OCI-M2 (cell line): ENCODE results near the gene NALCN.

Experiments used
- DNase-seq: peaks from one replicate; lab custom pipeline; 2025; ENCODE audit not compliant: unreplicated experiment; lab: John Stamatoyannopoulos, UW

Gene NALCN

DNA sequence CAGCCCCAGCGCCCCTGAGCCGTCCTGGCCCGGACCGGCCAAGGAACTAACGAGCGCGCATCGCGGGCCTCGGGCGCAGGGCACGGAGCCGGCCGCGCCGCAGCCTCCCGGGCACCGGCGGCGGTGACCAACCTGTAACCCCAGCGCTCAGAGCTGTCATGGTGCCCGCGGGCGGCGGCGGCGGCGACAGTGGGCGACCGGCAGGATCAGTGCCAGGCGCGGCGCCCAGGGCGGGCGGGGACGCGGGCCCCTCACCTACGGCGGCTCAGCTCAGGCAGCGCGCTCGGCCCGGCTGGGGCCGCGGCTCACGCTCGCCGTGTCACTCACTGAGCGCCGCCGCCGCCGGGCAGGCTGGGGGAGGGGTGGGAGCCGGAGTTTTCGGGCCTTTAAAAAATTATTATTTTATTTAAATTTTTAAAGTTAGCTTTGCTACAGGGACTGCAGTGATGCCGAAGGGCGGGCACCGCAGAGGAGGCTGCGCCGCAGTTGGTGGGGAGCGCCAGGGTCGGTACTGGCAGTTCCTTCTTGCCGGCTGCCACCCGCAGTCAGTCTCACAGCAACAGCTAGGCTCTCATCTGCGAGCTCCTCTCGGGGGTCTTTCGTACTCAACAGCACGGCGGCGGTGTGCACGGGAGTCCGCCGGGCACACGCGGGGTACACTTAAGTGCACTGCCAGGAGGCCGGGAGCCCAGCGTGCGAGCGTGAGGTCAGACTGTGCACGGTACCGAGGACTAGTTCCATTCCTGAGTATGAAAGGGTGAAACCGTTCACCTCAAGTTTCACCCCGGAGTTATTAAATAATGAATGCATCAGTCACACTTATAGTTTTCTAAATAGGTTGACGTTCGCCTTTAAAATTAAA, at the start of gene NALCN:
TSS of gene NALCN (minus strand) at position 328 of the 862 bp plus-strand sequence. CDS start 17,382 bp downstream, outside the sequence.
- no peak for DNase-seq

DNA sequence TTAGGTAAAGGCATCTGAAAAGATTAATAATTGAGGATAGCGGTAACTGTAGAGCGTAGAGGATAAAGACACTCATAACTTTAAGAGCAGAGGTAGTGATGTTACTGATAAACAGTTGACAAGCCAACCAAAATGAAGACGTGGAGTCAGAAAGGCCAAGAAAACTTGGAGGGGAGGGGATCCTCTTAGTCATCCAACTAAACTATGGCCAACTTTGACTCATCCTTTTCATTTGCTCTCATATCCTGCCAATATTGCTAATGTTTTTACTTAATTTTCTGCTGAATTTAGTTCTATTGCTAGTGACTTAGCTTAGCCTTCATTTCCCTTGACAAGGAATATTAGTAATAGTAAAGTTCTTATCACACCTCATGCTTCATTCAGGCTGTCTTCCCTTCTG, 49.6 kb upstream of the NALCN start:
- no peak for DNase-seq

DNA sequence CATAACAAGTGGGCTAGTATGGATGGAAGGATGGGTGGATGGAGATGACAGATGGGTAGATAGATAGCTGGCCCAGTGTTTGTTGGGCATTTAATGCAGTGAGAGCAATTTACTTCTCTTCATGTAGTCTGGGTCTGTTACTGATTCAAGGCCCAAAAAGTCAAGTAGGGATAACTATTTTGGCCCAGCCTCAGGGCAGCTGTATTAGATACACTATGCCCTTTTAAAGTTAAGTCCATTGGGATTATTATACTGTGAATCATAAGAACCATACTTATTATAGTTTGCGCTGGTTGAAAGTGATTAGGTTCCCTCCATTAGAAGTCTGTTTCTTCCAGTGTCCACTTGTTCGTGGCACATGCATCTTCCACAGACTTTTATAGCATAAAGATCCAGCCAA, 40.9 kb upstream of the NALCN start:
- DNase-seq = no peak

DNA sequence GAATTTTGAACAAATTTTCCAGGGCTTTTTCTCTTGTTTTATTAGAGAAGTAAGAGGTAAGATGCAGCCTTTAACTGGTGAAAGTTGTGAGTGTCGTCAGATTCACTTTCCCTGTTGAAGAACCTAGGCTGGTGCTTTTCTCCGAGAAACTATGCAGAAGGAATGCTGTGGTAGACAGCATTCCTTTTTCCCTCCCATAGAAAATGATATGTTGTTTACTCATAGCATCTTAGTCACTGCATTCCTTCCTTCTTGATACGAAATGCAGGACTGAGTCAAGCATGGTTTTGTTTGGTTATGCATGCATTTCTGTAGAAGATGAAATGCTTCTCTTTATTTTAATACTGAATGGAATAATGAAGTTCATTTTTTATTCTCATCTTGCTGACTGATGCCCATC, 39.6 kb upstream of the NALCN start:
- no peak for DNase-seq

DNA sequence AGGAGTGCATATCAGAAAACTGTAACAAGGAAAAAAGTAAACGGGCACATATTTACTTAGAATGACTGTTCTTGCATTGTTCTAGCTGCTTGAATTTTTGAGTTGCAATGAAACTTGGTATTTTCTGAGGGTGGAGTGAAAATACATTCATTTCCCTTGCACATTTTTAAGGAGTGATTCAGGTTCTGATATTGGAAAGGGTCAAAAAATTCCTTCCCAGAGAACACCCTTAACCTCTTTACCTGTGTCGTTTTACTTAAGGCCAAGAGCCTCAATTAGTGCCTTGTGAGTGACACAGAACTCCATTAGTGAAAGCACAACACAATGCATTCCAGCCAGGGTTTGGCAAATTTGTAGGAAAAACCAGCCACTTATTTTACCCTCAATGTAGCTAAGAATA, 38.5 kb upstream of the NALCN start:
- DNase-seq = no peak

DNA sequence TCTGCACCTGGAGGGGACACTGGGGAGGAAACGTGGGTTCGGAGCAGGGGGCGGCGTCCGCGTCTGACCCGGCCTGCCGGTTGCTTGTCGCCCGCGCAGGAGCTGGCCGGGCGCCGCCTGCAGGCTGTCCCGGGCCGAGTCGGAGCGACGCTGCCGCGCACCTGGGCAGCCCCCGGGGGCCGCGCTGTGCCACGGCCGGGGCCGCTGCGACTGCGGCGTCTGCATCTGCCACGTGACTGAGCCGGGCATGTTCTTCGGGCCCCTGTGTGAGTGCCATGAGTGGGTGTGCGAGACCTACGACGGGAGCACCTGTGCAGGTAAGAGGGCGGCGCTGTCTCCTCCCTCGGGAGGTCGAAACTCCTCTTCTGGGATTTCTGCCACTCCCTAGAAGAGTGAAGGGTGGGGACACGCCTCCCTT, 37.5 kb upstream of the NALCN start:
- no peak for DNase-seq

DNA sequence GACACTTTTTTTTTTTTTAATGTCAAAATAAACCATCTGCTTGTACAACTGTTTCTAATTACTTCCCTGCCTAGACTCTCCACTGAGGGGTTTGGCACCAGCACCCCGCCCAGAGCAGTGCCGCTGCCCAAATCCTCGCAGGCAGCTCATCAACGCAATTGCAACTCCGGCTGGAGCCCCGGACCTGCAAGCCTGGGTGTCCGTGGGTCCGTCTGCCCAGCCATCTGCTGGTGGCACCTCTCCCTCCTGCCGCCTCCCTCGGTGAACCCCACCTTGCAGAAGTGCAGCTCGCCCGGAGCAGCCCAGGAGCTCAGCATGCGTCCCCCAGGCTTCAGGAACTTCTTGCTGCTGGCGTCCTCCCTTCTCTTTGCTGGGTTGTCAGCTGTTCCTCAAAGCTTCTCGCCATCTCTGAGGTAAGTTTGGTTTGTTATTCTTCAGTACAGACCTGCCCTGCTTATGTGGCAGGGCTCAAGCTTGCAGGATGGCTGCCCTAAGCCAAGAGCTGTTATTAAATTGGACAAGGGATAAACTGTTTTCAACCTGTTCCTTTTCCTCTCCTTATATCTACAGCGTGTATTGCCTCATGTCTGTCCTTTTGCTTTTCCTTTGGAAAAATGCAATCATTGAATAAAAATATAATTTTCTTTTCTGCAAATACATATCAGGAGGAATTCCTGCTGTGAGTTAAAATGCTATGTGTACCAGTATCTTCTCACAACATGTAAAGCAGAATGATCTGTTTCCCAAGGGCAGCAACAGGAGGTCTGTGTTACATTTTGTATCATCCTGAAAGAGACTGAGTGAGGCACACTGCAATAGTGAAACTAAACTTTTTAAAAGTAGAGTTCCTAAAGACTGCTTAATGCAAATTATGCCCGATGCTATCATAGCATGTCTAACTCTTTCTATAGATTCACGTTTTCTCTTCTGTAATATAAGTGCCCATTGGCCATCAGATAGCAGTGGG, 36.5 kb upstream of the NALCN start, which contains the start of gene ITGBL1:
TSS of gene ITGBL1 (plus strand) at position 157 of the 967 bp plus-strand sequence. CDS start at position 316, 159 bp downstream.
- no peak for DNase-seq

DNA sequence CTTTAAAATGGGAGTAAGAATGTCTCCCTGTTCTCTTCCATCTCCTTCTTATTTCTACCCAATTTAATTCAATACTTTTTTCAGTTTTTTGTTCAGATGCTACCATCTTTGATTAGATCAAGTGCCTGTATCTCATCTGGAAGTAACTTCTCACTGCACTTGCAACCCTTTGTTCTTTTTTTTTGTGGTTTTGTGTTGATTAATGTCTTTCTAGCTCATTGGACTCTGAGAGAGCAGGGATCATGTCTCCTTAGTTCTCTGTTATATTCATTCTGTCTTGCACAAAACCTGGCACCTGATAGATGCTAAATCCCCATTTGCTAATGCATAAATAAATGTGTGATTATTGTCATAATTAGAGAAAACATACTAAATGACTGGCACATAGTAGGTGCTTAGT, 35.3 kb upstream of the NALCN start:
- no peak for DNase-seq

DNA sequence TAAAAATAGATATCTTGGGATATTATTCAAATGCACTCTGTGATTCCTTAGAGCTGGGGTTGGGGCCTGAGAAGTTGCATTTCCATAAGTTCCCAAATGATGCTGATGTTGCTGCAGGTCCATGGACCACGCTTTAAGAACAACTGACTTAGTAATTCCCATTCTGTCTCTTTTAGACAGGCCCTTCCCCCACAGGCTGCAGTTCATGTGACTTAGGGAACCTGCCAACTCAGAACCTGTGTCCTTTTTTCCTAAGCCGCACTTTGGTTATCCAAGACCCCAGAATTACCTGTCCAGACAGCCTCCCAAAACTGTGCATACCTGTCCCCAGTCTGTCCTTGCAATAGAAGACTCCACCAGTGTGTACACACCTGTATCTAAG, 34.4 kb upstream of the NALCN start:
- DNase-seq = no peak

DNA sequence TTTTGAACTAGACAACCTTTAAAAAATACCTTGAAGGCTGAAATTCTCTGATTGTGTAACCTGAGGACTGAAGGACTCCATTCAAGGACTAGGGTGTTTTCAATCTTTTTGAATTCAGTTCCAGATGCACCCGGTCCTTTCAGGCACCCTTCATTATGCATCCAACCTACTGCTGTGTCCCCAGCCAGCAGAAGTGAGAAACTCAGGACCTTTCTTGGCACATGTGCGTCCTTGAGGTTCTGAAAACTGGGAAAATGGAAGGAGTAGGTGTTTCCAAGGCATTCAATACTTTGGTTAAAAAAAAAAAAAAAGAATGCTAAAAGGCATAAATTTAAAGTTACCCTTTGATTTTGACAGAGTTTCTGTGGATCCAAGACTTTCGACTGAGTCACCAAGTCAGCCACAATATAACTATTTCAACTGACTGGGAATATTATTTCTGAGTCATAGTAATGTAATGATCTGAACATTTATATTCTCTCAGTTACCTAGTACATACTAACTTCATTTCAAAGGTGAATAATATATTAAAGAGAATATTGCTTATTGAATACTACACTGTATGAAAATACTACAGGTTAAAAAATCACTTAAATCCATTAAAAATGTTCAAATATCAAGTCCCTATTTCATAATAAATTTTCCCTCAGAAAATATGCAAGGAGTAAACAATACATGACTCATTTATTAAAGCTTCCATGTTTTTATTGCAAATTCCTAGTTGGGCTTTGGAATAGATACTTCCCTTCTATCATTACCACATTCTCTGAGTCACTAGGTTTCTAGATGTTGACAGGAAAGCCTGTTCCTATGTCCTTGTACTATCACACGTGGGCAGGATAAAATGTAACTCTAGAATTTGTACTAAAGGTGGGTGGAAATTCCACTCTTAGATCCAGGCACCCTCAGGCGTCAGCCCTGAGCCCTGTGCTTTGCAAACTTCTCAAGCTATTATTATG, 33.8 kb upstream of the NALCN start:
- no peak for DNase-seq

DNA sequence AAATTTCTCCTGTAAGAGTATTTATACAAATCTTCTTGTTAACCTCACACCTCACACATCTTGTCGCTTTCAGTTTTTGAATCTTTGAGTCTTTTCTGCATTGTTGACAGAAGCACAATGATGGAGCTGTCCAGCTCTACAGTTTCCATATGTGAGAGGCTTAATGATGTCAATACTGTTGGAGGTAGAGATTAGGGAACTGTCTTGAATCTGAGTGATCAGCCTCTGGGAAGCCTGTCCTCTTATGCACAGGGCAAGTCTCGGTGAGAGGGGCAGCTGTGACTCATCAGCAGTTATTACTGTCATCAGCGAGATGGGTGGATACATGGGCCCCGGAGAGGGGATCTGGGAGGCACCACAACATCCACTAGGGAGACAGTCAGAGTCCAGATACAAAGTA, 31.5 kb upstream of the NALCN start:
- no peak for DNase-seq

DNA sequence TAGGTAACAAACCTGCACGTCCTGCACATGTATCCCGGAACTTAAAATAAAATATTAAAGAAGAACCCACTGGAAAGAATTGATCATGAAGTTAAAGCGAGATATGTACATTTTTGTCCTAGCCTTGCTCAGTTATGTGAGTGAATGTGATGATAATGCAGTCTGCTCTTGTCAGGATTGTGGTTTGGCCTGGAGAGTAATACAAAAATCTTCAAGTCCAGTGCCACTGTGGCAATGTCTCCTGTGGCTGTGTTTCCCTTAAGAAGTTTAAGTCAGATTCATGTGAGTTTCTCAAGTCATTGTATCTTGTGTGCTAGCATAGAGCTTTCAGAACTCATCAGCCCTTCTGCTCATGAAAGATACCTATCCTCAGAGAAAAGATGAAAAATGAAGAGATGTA, 18.2 kb upstream of the NALCN start:
- no peak for DNase-seq

DNA sequence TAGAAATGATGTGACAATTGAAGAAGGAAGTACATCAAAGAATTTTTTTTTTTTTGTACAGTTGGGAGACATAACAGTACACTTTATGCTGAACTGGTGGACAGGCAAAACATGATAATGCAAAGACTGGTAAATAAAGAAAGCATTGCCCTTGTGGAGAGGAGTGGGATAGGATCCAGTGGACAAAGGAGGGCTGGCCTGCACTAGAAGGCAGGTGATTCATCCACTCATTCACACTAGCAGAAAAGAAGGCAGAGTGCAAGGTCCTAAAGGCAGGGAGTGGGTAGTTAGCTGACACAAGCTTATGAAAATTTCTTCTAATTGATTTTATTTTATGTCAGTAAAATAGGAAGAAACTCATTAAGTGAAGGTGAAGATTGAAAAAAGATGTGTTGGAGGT, 17.6 kb upstream of the NALCN start:
- DNase-seq = no peak

DNA sequence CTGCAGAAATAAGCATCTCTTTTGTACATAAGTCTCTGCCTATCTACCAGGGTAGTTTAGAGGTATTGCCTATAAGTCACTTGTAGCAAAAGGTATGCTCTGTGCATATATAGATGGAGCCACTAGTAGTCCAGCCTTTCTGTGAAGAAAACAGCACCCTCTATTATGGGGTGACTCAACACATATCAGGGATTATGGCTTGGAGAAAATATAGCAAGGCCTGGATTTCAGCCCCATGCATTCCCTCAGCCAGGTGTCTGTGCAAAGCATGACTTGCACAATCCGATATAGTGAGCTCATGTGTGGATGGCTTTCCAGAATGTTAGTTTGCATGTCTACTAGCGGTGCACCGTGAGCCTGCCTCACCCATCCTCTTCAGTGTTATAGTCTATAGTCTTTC, 13.4 kb upstream of the NALCN start:
- no peak for DNase-seq

DNA sequence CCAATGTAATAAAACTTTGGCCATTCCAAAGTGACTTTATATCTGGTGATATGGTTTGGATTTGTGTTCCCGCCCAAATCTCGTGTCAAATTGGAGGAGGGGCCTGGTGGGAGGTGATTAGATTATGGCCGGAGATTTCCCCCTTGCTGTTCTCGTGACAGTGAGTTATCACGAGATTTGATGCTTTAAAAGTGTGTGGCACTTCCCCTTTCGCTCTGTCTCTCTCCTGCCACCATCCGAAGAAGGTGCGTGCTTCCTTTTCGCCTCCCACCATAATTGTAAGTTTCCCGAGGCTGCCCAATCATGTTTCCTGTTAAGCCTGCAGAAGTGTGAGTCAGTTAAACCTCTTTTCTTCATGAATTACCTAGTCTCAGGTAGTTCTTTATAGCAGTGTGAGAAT, 9.3 kb upstream of the NALCN start:
- DNase-seq = no peak

DNA sequence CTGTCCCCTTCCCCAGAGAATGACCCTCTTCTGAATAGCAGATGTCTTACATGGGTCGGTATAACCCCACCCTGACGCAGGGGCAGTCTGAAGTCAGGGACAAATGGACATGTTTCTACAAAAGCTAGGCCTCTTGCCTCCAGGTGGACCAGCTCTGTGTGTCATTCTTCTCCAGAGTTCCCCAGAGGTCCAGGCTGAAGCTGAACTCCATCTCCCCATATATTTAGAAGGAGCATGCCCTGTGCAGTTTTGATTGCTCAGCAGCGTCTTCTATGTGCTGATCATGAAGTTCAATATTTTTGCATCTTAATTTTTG, 8.8 kb upstream of the NALCN start:
- no peak for DNase-seq

DNA sequence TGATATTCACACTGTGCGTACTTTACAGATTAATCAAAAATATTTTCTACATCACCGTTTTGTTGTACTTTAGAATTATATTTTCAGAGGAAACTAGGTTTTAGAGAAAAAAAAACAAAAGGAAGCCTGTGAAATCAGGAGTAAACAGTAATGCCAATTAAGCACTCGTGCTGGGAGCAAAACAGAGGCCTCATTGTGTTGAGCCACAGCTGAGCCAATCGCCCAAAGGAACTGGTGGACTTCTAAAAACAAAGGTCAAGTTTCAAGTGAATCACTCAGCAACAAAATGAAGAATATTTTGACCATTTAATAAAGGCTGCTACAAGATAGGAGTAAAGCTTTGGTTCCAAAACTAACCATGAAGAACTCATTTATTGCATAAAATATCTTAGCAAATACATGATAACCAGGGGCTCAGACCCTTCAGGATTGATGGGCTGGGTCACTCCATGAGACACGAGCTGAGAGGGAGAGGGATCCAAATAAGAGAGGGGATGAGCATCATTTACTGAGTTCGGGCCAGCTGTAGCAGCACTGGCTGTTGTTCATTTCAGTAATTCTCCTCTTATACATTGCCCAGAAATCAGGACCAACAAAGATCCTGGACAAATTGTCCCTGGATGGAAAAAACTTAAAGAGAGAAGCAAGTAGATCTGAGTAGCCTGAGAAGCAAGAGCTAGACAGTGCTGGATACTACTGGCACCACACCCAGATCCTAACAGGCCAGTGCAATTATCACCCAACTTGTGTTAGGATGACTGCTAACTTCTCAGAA, 8.3 kb upstream of the NALCN start:
- DNase-seq = no peak

DNA sequence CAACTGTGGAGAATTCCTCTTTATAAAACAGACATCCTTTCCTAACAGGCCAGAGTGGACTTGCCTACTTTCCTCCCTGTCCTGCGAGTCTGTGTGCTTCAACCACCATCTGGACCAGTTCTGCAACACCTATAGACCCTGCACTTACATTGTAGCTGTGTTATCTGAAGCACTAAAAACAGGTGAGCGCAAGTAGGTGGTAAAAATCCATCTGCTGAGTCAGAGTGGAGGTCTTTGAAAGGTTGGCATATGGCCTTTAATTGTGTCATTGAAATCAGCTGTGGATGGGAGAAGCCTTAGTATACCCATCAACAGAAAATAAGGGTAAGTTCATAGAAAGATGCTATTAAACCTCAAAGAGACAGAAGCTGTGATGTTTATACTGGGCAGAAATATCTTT, 7.6 kb upstream of the NALCN start:
- no peak for DNase-seq

DNA sequence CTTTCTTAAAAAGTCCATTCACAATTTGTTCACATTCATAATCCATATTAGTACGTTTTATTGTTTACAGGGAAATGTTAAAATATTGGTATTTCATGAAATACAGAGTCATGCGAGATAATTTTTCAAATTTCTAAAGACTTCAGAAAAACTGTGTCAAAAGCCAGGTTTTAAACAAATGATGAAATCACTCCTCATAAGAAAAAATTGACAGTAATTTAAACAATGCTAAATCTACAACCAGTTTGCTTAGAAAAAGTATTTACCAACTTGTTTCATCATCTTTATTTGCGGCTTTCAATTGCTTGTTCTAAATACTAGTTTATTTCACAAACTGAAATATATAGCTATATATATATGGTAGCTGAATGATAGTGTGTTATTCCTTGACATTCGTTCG, 1.2 kb upstream of the NALCN start:
- DNase-seq = no peak

DNA sequence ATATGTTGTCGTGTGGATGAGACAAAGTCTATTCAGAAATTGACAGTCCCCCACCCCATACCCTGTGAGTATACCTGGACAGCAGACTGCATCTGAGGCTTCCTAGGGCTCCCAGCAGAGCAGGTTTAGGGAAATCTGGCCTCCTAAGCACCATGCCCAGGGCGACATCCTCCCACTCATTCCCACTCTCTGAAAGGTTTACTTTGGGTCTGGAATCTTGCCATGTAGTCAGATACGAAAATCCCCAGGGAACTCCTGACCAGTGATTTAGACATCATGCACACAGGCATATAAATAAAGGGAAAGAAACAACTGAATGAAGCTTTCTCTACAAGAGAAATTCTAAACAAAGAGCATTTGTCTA, 717 bp upstream of the NALCN start:
- DNase-seq = no peak
